ENCODE results near the gene SLC27A5. TPM values are rescaled to one million over a fixed set of nuclear protein-coding genes. Genes with fewer than 3 reads are reported as not detected.

Gene SLC27A5
- total RNA-seq, 5 donors from 2014 or later (not counting 1 experiment from before 2014, with no cell fraction given): 8.4 to 18.3 (median 14.6) TPM

DNA sequence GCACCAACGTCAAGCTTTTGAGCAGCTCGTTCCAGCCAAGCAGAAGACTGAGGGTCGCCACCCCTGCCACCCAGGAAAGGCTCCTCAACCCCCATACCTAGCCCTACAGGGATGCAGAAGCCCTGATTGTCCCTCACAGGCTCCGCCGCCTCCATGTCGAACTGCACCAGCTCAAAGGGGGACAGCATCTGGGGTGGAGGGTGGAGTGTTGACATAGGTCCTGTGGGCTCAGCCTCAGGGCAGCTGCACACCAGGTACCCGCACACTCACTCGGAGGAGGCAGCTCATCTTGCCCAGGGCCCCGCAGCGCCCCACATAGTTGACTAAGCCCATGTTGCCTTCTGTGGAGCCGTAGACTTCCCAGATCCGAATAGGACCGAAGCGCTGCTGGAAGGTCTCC lies 11.6 kb downstream of the SLC27A5 start:
- no peak overlapping the region for H3K4me3 ChIP-seq (ENCODE audit: control insufficient read depth in 1 of 2, extremely low read depth in 1 of 2, low read length in 1 of 2)
- ChIA-PET CTCF (interaction anchor here in 1 of 2 donors (1.2 kb wide), 1 partner anchor 19 kb away, joined by 4 read pairs; the partner anchor contains the start of gene ZBTB45), POLR2A (no interaction called here)
- H3K4me1 ChIP-seq (ENCODE audit: control insufficient read depth in 1 of 2, extremely low read depth in 1 of 2, insufficient read depth in 2 of 2, low read length in 2 of 2): peaks cover 5 to 28% of the 10 kb centered on the region in 2 experiments
- Mint-ChIP-seq H3K9me3 (peaks cover 2 to 11% (median 10%) of the 10 kb centered on the region in 3 donors), H3K4me3 (peak overlapping the region; percentile 21 to 86 (median 50)), H3K36me3 (no peaks in the 10 kb centered on the region), H3K4me1 (peaks cover 16 to 26% (median 22%) of the 10 kb centered on the region in 3 donors), H3K27ac (no peak overlapping the region), H3K27me3 (no peaks in the 10 kb centered on the region)
- no peaks in the 10 kb centered on the region for H3K9me3 ChIP-seq
- no peak overlapping the region for H3K27ac ChIP-seq (ENCODE audit: low read length)
- DNase-seq (no peak), ATAC-seq (replicated peaks in 1 of 4) (no peak)
- WGBS (ENCODE audit: insufficient coverage): 100% methylated on average over 7 of the region's 14 CpGs
- H3K27me3 ChIP-seq (replicated peaks in 1 of 2; ENCODE audit: control insufficient read depth in 2 of 2, extremely low read depth in 1 of 2, insufficient read depth in 2 of 2, low read length in 1 of 2): peaks cover 0 to 3% of the 10 kb centered on the region in 2 experiments
- H3K36me3 ChIP-seq (ENCODE audit: control insufficient read depth in 2 of 2, extremely low read depth in 1 of 2, insufficient read depth in 1 of 2, low read length in 1 of 2): no peaks in the 10 kb centered on the region

DNA sequence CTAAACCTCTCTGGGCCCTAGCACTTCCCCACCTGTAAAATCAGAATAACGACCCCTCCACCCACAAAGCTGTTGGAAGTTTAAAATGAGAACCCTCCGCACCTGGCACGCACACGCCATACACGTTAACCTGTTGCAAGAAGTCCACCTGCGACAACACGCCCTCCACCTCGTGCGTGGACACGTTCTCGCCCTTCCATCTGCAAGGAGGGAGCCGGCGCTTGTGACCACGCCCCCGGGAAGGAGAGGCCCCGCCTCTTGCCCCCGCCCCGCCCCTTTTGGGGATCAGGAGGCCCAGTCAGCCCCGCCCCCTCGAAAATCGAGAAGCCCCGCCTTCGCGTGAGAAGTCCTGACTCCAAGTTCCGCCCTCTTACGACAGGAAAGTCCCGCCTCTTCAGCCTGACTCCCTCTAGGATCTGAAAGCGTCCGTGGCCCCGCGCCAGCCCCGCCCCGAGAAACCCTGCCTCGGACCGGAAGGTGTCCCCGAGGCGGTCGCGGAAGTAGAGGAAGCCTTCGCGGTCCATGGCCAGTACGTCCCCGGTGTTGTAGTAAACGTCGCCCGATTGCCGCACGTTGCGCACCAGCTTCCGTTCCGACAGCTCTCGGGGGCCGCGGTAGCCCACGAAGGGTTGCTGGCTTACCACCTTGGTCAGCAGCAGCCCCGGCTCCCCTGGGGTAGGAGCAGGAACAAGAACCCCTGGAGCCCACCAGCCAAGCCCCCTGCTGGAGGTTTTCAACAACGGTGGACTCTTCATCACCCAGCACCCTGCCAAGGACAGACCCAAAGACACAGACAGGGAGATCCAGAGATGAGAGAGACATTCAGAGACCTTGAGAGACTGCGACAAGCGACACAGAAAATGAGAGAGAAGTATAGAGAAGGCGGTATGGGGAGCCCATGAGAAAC lies 12.5 kb downstream of the SLC27A5 start:
- Histone ChIP-seq H3K9me3 (no peaks in the 10 kb centered on the region), H3K36me3 (ENCODE audit: control insufficient read depth in 2 of 2, extremely low read depth in 1 of 2, insufficient read depth in 1 of 2, low read length in 1 of 2) (no peaks in the 10 kb centered on the region), H3K27ac (ENCODE audit: low read length) (peak overlapping the region; percentile 82), H3K4me1 (ENCODE audit: control insufficient read depth in 1 of 2, extremely low read depth in 1 of 2, insufficient read depth in 2 of 2, low read length in 2 of 2) (peaks cover 5 to 28% of the 10 kb centered on the region in 2 experiments), H3K4me3 (ENCODE audit: control insufficient read depth in 1 of 2, extremely low read depth in 1 of 2, low read length in 1 of 2) (peak overlapping the region; percentile 59 to 68), H3K27me3 (replicated peaks in 1 of 2; ENCODE audit: control insufficient read depth in 2 of 2, extremely low read depth in 1 of 2, insufficient read depth in 2 of 2, low read length in 1 of 2) (peaks cover 0 to 3% of the 10 kb centered on the region in 2 experiments)
- DNase-seq (peak; percentile 69 to 96 (median 83)), ATAC-seq (replicated peaks in 1 of 4) (peak; percentile 86 to 91 (median 90))
- Mint-ChIP-seq H3K9me3 (peaks cover 2 to 11% (median 10%) of the 10 kb centered on the region in 3 donors), H3K4me3 (peak overlapping the region; percentile 86 to 93 (median 90)), H3K4me1 (peaks cover 16 to 26% (median 22%) of the 10 kb centered on the region in 3 donors), H3K27me3 (no peaks in the 10 kb centered on the region), H3K36me3 (no peaks in the 10 kb centered on the region), H3K27ac (peak overlapping the region; percentile 93 to 97)
- WGBS (ENCODE audit: insufficient coverage): 3% methylated on average over 53 of the region's 60 CpGs
- CTCF ChIA-PET: interaction anchor here in 1 of 2 donors (0.7 to 1.2 kb wide), 2 partner anchors 20 kb away, joined by 4 read pairs; partner anchors contain the start of gene ZBTB45
- POLR2A ChIA-PET: no interaction called here

DNA sequence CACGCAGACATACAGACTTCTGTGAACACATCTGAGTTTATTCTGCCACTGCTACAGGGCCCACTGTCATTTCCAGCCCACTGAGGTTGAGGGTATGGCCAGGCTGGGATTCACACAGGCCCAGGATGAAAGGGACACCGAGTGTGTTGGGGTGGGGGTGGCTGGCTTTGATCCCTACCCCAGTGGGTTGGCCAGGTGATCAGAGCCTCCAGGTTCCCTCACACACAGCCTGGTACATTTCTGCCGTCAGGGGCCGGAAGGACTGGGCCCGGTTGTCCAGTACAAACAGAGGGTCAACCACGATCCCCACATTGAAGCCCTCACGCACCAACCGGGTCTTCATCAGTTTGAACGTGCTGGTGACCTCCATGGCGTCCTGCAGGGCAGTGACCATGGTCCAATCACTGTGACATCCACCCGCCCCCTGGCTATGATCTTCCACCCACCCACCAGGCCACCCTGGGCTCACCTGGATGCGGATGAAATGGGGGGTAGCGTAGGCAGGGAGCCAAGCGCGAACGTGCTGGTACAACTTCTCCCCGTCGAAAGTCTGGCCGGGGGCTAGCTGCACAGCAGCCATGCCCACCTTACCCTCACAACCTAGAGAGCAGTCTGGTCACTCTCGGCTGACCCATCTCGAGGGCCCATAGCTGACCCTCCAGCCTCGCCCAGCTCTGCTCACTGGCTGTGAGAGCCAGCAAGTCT lies 13.3 kb downstream of the SLC27A5 start:
- DNase-seq (no peak), ATAC-seq (replicated peaks in 1 of 4) (no peak)
- H3K36me3 ChIP-seq (ENCODE audit: control insufficient read depth in 2 of 2, extremely low read depth in 1 of 2, insufficient read depth in 1 of 2, low read length in 1 of 2): no peaks in the 10 kb centered on the region
- Mint-ChIP-seq H3K27ac (peak overlapping the region; percentile 93 to 97), H3K27me3 (no peaks in the 10 kb centered on the region), H3K36me3 (no peaks in the 10 kb centered on the region), H3K9me3 (peaks cover 2 to 11% (median 10%) of the 10 kb centered on the region in 3 donors), H3K4me1 (peaks cover 16 to 26% (median 22%) of the 10 kb centered on the region in 3 donors), H3K4me3 (peak overlapping the region; percentile 86 to 93 (median 90))
- 65% methylated on average over 20 of the region's 22 CpGs for WGBS (ENCODE audit: insufficient coverage)
- H3K27me3 ChIP-seq (replicated peaks in 1 of 2; ENCODE audit: control insufficient read depth in 2 of 2, extremely low read depth in 1 of 2, insufficient read depth in 2 of 2, low read length in 1 of 2): peaks cover 0 to 3% of the 10 kb centered on the region in 2 experiments
- CTCF ChIA-PET: no interaction called here
- peak overlapping the region; percentile 59 to 68 for H3K4me3 ChIP-seq (ENCODE audit: control insufficient read depth in 1 of 2, extremely low read depth in 1 of 2, low read length in 1 of 2)
- H3K9me3 ChIP-seq: no peaks in the 10 kb centered on the region
- peak overlapping the region; percentile 82 for H3K27ac ChIP-seq (ENCODE audit: low read length)
- POLR2A ChIA-PET: no interaction called here
- H3K4me1 ChIP-seq (ENCODE audit: control insufficient read depth in 1 of 2, extremely low read depth in 1 of 2, insufficient read depth in 2 of 2, low read length in 2 of 2): peaks cover 5 to 28% of the 10 kb centered on the region in 2 experiments

DNA sequence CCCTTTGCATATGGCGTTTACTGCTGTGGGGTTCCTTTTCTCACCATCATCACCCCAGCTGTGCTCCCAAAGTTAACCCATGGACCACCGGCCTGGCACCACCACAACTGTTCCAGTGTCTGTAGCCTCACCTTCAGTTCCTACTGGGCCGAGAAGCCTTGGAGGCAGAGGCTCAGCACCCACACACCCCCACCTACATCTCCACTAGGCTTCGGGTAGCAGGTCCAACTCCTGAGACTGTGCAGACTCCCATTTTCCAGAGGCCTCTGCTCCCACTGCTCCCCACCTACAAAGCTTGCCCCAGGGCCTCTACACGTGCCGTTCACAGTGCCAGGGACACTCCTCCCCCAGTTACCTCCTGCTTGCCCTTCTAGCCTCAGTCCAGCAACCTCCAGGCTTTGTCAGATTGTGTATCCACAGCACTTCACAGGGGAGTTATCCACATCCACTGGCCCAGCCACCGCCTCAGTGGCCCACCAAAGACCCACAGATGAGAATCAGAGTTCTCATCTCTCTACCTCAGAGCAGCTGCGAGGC lies 14.1 kb downstream of the SLC27A5 start:
- Histone ChIP-seq H3K4me1 (ENCODE audit: control insufficient read depth in 1 of 2, extremely low read depth in 1 of 2, insufficient read depth in 2 of 2, low read length in 2 of 2) (peaks cover 5 to 28% of the 10 kb centered on the region in 2 experiments), H3K27me3 (replicated peaks in 1 of 2; ENCODE audit: control insufficient read depth in 2 of 2, extremely low read depth in 1 of 2, insufficient read depth in 2 of 2, low read length in 1 of 2) (peaks cover 0 to 3% of the 10 kb centered on the region in 2 experiments), H3K36me3 (ENCODE audit: control insufficient read depth in 2 of 2, extremely low read depth in 1 of 2, insufficient read depth in 1 of 2, low read length in 1 of 2) (no peaks in the 10 kb centered on the region), H3K4me3 (ENCODE audit: control insufficient read depth in 1 of 2, extremely low read depth in 1 of 2, low read length in 1 of 2) (no peak overlapping the region), H3K9me3 (no peaks in the 10 kb centered on the region), H3K27ac (ENCODE audit: low read length) (no peak overlapping the region)
- peaks cover 16 to 26% (median 22%) of the 10 kb centered on the region in 3 donors for H3K4me1 Mint-ChIP-seq
- 93% methylated on average over 7 of the region's 8 CpGs for WGBS (ENCODE audit: insufficient coverage)
- ATAC-seq (replicated peaks in 1 of 4) (no peak), DNase-seq (no peak)
- peak overlapping the region in 1 of 2 donors; percentile 39 for H3K27ac Mint-ChIP-seq
- ChIA-PET POLR2A (no interaction called here), CTCF (no interaction called here)
- H3K36me3 Mint-ChIP-seq: no peaks in the 10 kb centered on the region
- no peaks in the 10 kb centered on the region for H3K27me3 Mint-ChIP-seq
- H3K9me3 Mint-ChIP-seq: peaks cover 2 to 11% (median 10%) of the 10 kb centered on the region in 3 donors
- peak overlapping the region; percentile 32 to 39 (median 39) for H3K4me3 Mint-ChIP-seq

DNA sequence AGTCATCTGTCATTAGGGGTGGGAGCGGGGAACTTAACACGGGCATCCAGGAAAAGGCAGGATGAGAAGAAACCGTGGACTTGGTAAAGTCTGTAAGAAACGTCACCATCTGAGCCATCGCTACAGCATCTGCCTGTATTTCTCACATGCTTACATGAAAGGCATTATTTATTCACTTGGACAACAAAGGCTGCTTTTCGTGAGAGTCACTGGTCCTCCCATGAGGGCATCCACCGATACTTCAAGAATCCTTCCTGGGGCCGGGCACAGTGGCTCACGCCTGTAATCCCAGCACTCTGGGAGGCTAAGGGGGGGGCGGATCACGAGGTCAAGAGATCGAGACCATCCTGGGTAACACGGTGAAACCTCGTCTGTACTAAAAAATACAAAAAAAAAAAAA lies 19.5 kb downstream of the SLC27A5 start:
- Mint-ChIP-seq H3K9me3 (no peaks in the 10 kb centered on the region), H3K4me1 (peaks cover 0 to 7% (median 2%) of the 10 kb centered on the region in 3 donors), H3K27me3 (no peaks in the 10 kb centered on the region), H3K36me3 (no peaks in the 10 kb centered on the region), H3K4me3 (no peak overlapping the region), H3K27ac (no peak overlapping the region)
- Histone ChIP-seq H3K9me3 (no peaks in the 10 kb centered on the region), H3K36me3 (ENCODE audit: control insufficient read depth in 2 of 2, extremely low read depth in 1 of 2, insufficient read depth in 1 of 2, low read length in 1 of 2) (no peaks in the 10 kb centered on the region), H3K4me1 (ENCODE audit: control insufficient read depth in 1 of 2, extremely low read depth in 1 of 2, insufficient read depth in 2 of 2, low read length in 2 of 2) (peaks cover 0 to 3% of the 10 kb centered on the region in 2 experiments), H3K27me3 (replicated peaks in 1 of 2; ENCODE audit: control insufficient read depth in 2 of 2, extremely low read depth in 1 of 2, insufficient read depth in 2 of 2, low read length in 1 of 2) (no peaks in the 10 kb centered on the region), H3K27ac (ENCODE audit: low read length) (no peak overlapping the region), H3K4me3 (ENCODE audit: control insufficient read depth in 1 of 2, extremely low read depth in 1 of 2, low read length in 1 of 2) (no peak overlapping the region)
- POLR2A ChIA-PET: no interaction called here
- ATAC-seq (replicated peaks in 1 of 4) (no peak), DNase-seq (no peak)
- CTCF ChIA-PET: no interaction called here
- 97% methylated on average over 6 of the region's 14 CpGs for WGBS (ENCODE audit: insufficient coverage)

DNA sequence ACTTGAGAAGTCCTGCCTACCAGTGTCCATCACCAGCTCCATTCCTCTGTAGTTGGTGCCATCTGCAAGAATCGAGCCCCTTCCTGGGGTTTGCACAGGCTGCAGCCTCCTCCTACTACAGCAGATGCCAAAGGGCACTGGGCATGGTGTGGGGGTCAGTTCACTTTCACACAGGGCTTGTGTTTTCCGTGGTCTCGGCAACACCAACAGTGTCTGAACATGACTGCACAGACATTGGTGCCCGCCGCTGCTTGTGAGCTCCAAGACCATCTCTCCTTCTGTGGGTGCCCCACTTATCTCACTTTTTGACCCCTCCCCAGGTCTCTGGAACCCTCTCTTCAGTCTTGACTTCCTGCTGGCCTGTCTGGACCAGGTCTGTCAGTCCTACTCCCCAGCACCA lies 20.4 kb downstream of the SLC27A5 start:
- H3K9me3 Mint-ChIP-seq: no peaks in the 10 kb centered on the region
- CTCF ChIA-PET: no interaction called here

More for the DNA sequence above, 20.4 kb downstream of the SLC27A5 start:
- Mint-ChIP-seq H3K4me1 (peaks cover 0 to 2% (median 2%) of the 10 kb centered on the region in 3 donors), H3K4me3 (no peak overlapping the region), H3K36me3 (no peaks in the 10 kb centered on the region), H3K27me3 (no peaks in the 10 kb centered on the region), H3K27ac (no peak overlapping the region)
- ATAC-seq (replicated peaks in 1 of 4): no peak
- no peak for DNase-seq
- no peak overlapping the region for H3K27ac ChIP-seq (ENCODE audit: low read length)
- no peaks in the 10 kb centered on the region for H3K36me3 ChIP-seq (ENCODE audit: control insufficient read depth in 2 of 2, extremely low read depth in 1 of 2, insufficient read depth in 1 of 2, low read length in 1 of 2)
- H3K9me3 ChIP-seq: no peaks in the 10 kb centered on the region
- 92% methylated on average over 4 of the region's 5 CpGs for WGBS (ENCODE audit: insufficient coverage)
- H3K4me1 ChIP-seq (ENCODE audit: control insufficient read depth in 1 of 2, extremely low read depth in 1 of 2, insufficient read depth in 2 of 2, low read length in 2 of 2): no peaks in the 10 kb centered on the region
- H3K27me3 ChIP-seq (replicated peaks in 1 of 2; ENCODE audit: control insufficient read depth in 2 of 2, extremely low read depth in 1 of 2, insufficient read depth in 2 of 2, low read length in 1 of 2): no peaks in the 10 kb centered on the region
- H3K4me3 ChIP-seq (ENCODE audit: control insufficient read depth in 1 of 2, extremely low read depth in 1 of 2, low read length in 1 of 2): no peak overlapping the region
- POLR2A ChIA-PET: no interaction called here

Measured in T-cell (primary cell).